HG03025 (cell line): Measurements from ENCODE around the gene RORC.
"Not testable (repeated sequence)": the region's sequence is repeated elsewhere in the genome, so short reads cannot be mapped to it uniquely, and the experiment has no call there.

Experiments used
- ATAC-seq: cut with Tn5 transposase; IDR thresholded peaks from one replicate; pipeline ENCODE4 v1.9.1; 2021; ENCODE audit warnings: mild to moderate bottlenecking, moderate library complexity; ENCODE audit not compliant: unreplicated experiment, low FRiP score

The RORC gene

DNA sequence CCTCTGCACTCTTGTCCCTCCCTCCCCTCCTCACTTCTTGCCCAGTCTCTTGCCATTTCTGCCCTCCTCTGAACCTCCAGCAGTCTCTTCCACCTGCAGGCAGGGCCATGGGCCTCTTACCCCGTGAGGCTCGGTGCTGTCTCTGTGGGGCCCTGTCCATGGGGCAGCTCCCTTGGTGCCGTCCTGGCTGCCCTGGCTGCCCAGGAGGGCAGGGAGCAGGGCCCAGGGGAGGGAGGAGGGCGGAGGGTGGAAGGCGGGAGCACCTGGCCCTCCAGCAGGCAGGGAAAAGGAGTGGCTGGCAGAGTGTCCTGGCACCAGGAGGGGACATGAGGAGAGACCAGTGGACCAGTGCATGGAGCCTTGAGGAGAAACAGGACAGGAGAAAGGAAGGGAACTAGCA, at the start of gene RORC:
RORC (minus strand) TSS at position 198 of the 400 bp plus-strand sequence; CDS start at position 160, 38 bp downstream.
- ATAC-seq: no peak

DNA sequence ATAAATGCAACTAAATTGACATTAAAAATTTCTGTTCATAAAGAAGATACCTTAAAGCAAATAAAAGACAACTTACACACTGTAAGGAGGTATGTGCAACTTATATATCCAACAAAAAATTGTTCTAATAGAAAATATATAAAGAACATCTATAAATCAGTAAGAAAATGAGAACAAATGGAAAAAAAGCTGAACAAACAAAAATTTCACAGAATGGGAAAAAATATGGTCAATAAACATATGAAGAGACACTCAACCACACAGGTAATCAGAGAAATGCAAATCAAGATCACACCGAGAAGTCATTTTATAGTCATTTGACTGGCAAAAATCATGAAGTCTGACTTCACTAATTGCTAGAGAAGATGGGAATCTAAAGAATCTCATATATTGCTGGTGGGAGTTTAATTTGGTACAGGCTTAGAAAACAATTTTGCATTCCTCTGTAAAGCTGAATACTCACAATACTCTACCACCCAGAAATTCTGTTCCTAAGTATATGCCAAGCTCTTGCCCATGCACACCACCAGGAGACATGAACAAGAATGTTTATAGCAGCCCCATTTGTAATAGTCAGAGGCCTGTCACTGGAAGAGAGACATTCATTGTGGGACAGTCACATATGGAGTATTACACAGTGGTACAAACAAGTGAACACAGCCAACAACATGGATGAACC, 44.0 kb upstream of the RORC start:
- no peak for ATAC-seq

DNA sequence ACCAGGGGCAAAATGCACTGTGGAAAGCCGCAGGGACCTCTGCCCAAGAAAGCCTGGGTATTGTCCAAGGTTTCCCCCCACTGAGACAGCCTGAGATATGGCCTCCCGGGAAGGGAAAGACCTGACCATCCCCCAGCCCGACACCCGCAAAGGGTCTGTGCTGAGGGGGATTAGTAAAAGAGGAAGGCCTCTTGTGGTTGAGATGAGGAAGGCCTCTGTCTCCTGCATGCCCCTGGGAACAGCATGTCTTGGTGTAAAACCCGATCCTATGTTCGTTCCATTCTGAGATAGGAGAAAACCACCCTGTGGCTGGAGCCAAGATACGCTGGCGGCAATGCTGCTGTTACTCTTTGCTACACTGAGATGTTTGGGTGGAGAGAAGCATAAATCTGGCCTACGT, 41.2 kb upstream of the RORC start:
- not testable (repeated sequence) for ATAC-seq

DNA sequence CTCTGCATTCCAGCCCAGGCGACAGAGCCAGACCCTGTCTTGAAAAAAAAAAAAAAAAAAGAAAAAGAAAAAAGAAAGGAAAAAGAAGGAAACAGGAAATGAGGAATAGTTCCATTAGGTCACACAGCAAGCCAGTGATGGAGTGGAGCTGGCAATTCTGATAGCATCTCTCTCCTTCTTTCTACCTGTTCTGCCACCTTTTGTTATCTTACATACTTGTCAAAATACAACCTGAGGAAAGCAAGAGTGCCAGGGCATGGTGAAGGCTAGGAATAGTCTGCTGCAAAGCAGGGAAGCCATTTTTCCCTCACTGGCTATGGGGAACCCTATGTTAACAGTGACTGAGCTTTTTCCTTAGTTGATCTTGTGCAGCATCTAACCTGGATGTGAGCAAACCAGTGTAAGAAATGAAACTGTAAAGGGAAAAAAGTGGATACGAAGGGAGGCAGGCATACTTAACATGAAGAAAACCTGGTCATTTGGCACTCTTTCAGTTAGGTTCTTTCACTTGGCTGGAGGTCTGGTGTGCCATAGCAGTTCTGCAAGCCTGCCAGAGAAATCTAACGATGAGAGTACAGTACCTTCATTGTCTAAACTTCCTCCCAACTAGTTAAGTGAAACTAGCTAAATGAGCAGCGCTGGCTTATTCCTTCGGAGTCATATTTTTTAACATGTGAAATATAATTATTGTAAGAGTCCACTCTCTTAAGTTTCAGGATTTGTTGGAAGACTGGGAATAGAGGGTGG, 39.9 kb upstream of the RORC start:
- no peak for ATAC-seq

DNA sequence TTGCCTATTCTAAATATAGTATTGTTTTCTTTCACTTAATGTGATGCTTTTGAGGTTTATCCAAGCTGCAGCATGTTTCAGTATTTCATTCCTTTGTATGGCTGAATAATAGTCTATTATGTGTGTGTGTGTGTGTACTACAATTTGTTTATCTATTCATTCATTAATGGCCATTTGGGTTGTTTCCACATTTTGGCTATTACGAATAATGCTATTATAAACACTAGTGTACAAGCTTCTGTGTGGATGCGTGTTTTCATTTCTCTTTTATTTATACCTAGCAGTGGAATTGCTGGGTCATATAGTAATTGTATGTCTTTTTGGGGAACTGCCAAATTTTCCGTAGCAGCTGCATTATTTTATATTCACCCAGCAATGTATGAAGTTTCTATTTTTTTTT, 36.9 kb upstream of the RORC start:
- ATAC-seq: no peak

DNA sequence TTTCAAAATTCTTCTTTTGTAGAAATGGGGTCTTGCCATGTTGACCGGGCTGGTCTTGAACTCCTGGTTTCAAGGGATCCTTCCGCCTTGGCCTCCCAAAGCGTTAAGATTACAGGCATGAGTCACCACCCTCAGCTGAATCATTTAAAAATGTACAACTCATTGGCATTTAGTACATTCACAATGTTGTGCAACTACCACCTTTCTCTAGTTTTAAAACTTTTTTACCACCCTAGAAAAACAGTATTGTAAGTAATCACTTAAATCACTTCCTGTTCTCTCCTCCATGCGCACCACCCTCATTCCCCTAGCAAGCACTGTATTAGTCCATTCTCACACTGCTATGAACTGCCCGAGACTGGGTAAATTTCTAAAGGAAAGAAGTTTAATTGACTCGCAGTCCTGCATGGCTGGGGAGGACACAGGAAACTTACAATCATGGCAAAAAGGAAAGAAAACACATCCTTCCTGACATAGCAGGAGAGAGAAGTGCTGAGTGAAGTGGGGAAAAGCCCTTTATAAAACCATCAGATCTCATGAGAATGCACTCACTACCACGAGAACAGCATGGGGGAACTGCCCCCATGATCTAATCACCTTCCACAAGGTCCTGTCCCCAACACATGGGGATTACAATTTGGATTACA, 36.3 kb upstream of the RORC start:
- ATAC-seq: no peak

DNA sequence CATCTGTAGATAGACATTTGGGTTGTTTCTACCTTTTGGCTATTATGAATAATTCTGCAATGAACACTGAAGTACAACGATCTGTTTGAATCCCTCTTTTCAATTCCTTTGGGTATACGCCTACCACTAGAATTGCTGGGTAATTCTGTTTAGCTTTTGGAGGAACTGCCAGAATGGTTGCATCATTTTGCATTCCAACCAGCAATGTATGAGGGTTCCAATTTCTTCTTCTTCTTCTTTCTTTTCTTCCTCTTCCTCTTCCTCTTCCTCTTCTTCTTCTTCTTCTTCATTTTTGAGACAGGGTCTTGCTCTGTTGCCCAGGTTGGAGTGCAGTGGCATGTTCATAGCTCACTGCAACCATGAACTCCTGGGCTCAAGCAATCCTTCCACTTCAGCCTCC, 35.7 kb upstream of the RORC start:
- no peak for ATAC-seq

DNA sequence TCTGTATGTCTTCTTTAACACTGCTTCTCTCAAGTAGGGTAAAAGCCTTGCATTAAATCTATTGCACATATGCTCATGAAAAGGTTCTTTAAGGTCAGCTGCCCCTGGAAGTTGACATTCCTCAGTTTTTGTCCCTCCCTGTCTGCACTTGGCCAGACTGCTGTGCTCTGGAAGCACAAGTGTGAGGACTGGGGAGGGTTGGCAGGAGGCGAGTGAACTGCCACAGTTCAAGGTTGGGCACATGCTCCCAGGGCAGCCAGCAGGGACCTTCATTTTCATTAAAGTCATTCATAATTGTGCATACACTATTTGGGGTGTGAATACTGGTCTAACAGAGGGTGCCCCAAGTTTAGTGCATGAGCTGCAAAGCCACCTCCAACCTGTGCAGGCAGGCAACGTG, 32.8 kb upstream of the RORC start:
- ATAC-seq: no peak

DNA sequence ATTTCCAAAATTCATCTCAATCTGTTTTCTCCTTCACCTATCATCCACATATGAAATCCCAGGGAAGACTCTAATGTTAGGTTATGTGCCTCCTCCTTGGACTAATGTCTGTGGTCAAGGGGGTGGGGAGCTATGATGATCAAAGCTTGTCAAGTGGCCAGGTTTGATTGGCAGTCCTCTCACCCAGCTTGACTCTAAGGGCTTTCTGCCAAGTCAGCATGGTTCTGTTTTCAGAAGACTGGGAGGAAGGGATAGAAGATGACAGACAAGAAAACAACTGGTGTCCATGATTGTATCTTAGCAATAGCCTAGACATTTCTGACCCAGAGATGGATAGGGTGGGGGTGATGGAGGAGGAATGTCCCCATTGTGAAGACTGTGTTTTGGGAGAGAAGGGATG, 31.0 kb upstream of the RORC start:
- no peak for ATAC-seq

DNA sequence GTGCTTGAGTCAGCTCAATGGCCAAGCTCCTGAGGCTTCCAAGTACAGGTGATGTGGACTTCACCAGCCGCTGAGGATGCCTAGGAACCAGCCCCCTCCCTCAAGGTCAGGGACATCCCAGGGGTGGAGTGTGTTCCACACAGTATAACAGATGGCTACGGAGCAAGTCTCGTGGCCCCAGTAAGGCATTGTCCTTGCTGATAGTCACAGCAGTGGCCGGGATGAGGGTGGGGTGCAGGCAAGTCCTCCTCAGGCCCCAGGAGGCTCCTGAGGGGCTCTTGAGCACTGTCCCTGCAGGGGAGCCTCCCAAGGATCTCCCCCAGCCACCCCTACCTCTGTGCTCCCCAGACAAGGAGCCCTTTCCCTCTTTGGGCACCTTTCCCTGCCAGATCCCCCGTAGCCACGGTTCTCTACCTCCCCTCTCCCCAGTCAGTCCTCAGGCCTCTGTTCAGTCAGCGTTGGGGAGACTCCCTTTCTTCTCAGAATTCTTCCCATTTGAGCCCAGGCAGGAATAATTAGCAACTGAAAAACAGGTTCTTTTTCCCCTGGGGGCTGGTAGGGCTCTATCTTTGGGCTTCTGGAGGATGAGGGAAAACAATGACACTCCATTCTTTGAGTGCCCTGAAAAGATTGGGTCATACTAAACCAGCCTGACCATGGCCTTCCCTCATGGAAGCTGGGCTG, 29.0 kb upstream of the RORC start:
- no peak for ATAC-seq

DNA sequence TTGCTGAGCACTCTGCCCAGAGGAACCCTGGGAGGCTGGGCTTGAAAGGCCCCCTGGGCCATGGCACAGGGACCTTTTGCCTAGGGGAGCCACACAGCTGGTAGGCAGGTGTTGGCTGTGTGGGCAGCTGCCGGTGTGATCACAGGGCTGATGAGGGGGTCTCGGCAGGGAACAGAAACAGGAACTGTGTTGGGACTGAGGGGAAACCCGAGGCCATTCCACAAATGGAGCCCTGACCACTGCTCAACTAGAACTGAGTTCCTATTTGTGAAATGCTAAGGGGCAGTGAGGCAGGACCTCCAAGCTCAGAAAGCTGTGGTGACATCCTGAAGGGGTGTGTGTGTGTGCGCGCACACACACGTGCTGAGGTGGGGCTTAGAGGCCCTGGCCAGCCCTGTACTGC, 28.3 kb upstream of the RORC start:
- no peak for ATAC-seq

DNA sequence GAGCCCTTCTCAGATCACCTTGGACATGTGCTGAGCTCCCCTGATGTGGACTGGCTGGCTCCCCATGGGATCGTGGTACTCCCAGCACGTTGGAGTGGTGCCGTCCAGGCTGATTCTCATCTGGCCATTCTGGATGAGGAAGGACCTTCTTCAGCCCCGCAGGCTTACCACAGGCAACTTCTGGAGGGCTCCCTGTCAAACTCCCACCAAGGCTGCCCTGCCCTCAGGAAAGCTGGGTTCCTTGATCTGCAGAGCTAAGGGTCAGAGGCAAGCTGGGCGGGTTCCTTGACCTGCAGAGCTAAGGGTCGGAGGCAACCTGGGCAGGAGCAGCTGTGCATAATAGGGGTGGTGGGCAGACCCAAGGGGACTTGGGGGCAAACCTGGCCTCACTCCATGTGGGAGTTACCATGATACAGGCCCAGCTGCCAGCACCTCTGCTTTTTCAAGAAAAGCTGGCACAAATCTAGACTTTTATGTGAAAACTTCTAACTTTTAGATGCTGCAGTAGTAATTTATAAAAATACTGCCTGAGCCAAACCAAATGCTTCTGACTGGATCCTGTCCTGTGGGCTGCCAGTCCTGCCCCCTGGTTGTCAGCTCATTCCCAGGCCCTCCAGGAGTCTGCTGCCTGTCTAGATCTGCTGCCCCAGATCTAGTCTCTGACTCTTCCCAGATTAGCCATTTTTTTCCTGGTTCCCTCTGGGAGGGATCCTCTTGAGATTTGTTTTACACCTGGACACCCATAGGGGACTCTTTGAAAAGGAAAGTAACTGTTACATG, 27.5 kb upstream of the RORC start:
- ATAC-seq: no peak

DNA sequence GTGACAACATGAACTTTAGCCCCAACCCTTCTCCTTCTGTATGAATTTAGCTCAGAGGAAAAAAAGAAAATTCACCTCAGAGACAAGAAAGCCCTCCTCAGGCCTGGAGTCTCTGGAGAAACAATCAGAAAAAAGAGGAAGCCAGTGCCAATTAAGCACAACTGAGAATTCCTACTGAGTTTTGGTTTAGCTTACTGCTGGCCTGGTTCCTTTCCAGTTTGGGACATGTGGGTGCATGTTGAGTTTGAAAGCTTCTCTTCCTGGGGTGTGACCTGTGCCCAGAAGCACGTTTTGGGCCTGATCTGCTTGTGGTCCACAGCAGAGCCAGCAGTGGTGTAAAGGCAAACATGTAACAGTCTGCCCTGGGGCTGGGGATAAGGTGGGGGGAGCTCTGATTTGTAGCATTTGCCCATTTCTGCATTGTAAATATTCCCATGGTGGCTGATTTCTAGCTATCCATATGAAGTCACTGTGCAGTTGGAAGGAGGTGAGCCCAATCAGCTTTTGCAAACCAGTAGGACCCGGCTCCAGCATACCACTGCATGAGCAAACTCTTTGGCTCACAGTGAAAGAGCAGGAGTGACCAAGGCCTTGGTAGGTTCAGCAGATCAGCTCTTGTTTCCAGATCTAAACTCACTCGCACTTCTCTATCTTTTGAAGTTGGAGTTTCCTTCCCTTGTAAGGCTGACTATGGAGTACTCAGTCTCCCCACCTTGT, 26.6 kb upstream of the RORC start:
- ATAC-seq: no peak

DNA sequence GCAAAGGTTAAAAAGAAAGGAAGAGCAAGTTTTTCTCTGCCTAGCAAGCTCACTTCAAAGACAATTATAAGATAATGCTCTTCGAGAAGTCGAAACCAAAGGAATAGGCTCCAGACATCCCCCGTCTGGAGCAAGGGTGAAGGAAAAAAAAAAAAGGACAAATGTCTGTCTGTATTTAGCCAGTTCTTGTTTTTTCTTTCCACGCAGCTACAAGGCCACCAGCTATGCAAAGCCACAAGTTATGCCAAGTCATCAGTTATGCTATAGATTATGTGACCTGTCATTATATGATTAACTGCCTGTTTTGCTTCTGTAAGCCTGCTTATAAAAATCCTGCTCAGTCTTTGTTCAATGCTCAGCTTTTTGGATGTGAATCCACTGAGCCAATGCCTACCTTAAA, 24.3 kb upstream of the RORC start:
- ATAC-seq: no peak

DNA sequence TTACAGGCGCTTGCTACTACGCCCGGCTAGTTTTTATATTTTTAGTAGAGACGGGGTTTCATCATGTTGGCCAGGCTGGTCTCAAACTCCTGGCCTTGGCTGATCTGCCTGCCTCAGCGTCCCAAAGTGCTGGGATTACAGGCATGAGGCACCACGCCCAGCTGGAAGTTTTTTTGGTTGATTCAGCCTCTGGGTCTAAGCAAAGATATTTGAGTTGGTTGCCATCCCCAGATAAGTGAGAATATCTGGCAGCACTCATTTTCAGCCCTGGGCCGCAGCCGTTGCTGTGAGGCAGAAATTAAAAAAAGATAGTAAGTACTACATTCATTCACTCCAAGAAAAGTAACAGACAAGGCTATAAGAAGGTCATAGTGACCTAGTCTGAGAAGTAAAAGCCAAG, 23.9 kb upstream of the RORC start:
- ATAC-seq: not testable (repeated sequence)

DNA sequence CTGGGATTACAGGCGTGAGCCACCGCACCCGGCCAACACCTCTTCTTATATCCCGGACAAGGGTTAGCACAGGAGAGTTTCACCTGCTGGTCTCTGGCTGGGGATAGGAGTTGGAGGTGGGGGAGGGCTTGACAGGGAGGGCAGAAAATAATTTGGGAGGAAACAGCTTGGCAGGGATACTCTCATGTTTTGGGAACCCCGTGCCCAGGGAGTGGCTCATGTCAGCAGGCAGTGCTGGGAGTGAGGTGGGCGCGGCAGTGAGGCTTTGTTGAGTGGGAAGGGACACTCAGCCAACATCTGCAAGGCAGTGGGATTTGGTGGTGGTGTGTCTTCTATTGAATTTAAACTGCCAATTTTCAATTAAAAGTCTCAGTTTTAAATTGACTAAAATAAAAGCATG, 23.1 kb upstream of the RORC start:
- no peak for ATAC-seq

DNA sequence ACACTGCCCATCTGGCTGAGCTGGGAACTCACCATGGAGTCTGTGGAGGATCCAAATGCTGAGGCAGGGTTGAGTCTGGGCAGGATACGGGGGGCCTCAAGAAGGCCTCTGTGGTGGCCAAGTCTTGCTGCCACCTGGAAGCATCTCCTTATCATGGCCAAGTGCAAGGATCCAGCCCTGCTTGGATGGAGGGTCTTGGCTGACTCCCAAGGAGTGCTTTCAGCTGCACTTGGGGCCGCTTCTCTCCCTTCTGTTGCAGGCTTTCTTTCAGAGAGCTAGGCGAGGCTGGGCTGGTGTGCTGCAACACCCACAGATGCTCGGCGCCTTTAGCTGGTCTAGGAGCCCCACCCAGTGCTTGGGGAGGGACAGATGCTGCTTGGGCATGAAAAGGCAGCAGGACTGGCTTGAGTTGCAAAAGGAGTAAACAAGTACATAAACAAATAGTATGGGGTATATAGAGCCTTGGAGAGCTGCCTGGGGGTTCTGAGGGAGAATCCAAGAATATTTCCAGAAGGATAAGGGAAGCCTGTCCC, 21.9 kb upstream of the RORC start, which contains the start of gene THEM5:
THEM5 (minus strand) TSS at position 302 of the 533 bp plus-strand sequence; CDS start at position 155, 147 bp downstream.
- ATAC-seq: no peak

DNA sequence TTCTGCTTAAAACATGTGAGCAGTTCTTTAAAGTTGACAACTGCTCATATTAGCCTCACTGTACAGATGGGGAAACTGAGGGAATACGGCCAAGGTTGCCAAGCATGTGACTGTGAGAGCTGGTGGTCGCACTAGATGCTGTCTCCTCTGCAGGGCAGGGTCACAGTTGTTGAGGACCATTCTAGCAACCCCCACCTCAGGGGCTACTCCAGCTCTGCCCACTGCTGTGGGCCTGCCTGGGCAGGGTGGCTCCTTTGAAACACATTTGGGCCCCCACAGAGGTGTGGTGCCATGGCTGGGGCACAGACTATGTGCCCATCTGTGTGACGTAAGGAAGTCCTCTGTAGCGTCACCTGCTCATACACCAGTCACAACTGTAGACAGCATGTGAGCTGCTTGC, 21.1 kb upstream of the RORC start:
- no peak for ATAC-seq

DNA sequence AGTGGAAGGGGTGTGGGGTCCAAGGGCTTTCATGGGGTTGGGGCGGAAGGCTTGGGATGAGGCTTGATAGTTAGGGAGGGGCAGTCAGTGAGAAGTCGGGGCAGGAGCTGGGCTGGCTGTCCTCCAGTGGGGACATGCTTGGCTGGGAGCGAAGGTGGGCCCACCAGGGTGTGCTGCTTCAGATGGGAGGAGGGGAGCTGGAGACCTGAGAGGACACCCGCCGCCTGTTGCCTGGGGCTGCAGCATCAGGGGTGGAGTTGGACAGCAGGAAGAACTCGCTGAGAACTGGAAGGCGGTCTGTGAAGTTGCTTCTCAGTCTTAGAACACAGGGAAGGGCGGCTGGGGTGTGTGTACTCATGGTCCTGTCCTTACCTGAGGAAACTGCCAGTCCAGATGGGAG, 20.3 kb upstream of the RORC start:
- no peak for ATAC-seq
